Germinal center (tissue), 1 donor: ENCODE measurements around the gene C5orf22.
A peak's percentile ranks its signal among the peaks of the same experiment; 100 is the strongest.
"Not testable (repeated sequence)": the region's sequence is repeated elsewhere in the genome, so short reads cannot be mapped to it uniquely, and the experiment has no call there.

Experiments
- DNase-seq: peaks from one replicate; pipeline ENCODE4 v3.0.0; 2012; ENCODE audit warnings: mixed read lengths, low spot score

The C5orf22 gene

DNA sequence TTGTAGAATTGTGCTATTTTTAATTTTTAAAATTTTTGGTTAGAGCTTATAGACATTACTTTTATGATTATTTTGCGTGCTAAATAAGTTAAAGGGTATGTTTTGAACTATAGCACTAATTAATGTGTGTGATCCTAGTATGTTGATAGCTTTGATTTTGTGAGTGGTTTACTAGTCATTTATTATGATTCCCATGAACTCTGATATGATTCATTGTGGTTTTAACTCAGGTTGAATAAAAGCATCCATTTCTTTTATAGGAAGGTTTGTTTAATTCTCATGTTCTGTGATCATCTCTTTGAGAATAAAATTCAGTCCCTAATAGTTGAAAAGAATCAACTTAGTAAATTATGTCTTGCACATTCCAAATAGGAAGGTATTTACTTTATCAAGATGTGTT is 22.5 kb downstream of the C5orf22 start:
- no peak for DNase-seq

DNA sequence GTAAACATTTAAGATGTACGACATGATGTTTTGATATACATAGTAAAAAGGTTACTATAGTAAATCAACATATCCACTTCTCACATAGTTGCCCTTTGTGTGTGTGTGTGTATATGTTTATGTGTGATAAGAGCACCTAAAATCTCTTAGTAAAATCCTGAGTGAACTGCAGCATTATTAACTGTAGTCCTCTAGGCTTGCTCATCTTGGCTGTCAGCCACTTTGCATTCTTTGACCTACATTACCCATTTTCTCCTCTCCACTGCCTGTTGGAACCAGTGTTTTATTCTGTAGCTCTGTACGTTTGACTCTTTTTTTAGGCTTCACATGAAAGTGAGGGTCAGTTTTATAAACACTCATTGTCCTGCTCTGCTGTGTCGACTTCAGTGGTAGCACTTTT is 24.4 kb downstream of the C5orf22 start:
- DNase-seq, result no peak

- no peak for DNase-seq
Observed at GRCh38 chr5:31559942-31560341, 27.8 kb downstream of the C5orf22 start.

GRCh38 chr5:31561946-31562345 is 29.8 kb downstream of the C5orf22 start:
- DNase-seq, result no peak

DNA sequence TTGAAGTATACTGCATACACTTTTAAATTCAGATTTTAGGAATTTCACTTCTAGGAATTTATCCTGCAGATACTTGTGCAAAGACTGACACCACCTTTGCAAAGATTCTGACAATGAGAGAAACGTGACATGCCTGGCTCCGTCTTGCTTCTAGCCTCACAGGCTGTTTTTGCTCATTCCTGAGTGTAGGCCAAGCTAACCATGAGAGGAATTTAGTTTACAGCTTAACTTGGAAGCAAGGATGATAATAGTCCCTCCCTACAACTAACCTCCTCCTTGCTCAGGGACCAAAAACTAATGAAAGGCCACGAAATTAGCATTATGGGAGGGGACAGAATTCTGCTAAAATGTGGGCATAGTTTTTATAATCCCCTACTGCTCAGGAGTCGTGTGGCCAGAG is 31.1 kb downstream of the C5orf22 start:
- DNase-seq, result no peak

DNA sequence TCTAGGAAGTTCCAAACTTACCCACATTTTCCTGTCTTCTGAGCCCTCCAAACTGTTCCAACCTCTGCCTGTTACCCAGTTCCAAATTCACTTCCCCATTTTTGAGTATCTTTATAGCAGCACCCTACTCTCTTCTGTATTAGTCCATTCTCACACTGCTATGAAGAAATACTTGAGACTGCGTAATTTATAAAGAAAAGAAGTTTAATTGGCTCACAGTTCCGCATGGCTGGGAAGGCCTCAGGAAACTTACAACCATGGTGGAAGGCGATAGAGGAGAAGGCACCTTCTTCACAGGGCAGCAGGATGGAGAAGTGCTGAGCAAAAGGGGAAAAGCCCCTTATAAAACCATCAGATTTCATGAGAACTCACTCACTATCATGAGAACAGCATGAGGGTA is 34.3 kb downstream of the C5orf22 start:
- not testable (repeated sequence) for DNase-seq

- no peak for DNase-seq
Observed at GRCh38 chr5:31568302-31568835, 36.3 kb downstream of the C5orf22 start.

GRCh38 chr5:31569068-31569467 is 37.0 kb downstream of the C5orf22 start:
- no peak for DNase-seq

- DNase-seq, result peak; percentile 14
Observed at GRCh38 chr5:31573494-31574142, 41.5 kb downstream of the C5orf22 start.

- no peak for DNase-seq
Observed at GRCh38 chr5:31574772-31575171, 42.7 kb downstream of the C5orf22 start.

- no peak for DNase-seq
Observed at GRCh38 chr5:31577438-31577837, 45.3 kb downstream of the C5orf22 start.

DNA sequence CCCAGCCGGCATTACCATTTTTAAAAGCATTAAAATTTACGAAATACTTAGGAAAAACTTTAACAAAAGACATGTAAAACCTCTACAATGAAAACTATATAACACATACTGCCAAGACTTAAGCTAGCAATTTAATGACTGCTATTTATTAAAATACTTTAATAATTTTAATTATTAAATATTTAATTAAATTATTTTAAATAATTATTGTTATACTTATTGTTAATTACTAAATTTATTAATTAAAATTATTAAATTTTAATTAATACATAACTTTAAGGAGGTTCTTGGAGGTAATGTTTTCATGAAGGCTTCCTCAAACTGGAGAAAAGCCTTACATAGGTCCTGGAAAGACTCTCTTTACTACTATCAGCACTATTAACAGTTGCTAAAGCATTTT is 47.5 kb downstream of the C5orf22 start:
- no peak for DNase-seq

GRCh38 chr5:31581498-31582099 is 49.5 kb downstream of the C5orf22 start:
- DNase-seq, result no peak

GRCh38 chr5:31583129-31583528 is 51.0 kb downstream of the C5orf22 start:
- no peak for DNase-seq

- no peak for DNase-seq
Observed at GRCh38 chr5:31585166-31585894, 53.2 kb downstream of the C5orf22 start.

DNA sequence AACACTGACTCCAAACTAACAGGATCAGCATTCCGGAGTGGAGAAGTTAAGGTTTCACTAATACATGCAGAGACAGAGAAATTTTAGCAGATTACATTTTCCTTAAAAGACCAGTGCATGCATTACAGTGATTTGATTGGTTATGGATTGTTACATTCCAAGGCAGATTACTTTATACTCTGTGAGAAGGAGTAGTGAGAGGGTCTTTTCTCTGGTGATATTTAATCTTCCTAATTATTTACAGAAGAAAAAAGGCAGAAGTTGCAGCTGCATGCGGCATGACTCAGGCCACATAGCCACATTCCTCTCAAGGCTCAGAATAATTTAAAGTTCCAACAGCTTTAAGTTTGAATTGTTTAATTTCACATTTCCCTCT is 53.8 kb downstream of the C5orf22 start:
- no peak for DNase-seq

DNA sequence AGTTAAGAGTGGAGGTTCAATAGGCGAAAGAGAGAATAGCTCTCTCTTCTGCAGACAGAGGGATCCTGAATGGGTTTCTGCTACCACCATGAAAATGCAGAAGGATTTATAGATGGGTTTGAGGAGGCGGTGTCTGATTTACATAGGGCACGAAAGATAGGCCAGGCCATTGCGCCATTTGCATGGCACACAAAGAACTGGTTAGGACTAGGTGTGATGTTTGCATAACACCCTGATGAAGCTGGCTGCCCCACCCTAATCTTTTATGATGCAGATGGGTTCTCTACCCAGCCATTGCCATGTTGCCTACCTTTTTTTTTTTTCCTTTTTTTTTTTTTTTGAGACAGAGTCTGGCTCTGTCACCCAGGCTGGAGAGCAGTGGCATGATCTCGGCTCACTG is 55.4 kb downstream of the C5orf22 start:
- no peak for DNase-seq

DNA sequence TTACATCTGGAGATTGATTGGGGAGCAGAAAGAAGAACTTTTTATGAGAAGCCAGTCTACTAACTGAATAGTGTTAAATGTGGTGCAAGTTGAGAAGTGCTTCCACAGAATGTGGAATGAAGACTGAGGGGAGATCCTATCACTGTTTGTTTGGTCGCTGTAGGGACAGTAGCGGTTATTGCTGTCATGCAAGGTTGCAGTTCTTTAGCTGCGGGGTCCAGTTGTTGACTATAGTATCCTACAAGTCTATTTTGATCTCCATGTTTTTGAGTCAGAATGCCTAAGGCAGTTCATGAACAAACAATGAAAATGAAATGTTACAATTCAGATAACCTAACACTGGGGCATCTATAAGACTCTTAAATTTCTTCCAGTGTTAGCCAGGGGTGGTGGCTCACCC is 61.6 kb downstream of the C5orf22 start:
- no peak for DNase-seq

DNA sequence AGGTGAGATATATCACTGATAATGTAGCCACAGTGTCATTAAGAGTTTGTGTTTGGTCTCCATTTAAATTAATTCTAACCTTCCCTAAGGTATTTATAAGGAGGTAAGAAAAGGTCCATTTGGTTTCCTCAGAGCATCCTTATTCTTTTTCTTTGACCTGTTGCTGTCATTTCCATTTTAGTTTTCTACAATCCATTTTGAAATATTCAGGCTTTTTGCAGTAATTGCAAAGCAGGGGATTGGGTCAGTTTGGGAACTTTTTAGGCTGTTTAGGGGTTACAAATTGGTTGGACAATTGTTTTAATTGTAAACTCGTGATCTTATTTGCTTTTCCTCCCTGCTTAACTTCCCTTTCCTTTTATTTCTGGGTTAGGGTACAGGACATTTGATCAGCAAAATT is 64.3 kb downstream of the C5orf22 start:
- DNase-seq, result no peak

- DNase-seq, result no peak
Observed at GRCh38 chr5:31598640-31599611, 66.8 kb downstream of the C5orf22 start.

- not testable (repeated sequence) for DNase-seq
Observed at GRCh38 chr5:31602305-31602704, 70.2 kb downstream of the C5orf22 start.

DNA sequence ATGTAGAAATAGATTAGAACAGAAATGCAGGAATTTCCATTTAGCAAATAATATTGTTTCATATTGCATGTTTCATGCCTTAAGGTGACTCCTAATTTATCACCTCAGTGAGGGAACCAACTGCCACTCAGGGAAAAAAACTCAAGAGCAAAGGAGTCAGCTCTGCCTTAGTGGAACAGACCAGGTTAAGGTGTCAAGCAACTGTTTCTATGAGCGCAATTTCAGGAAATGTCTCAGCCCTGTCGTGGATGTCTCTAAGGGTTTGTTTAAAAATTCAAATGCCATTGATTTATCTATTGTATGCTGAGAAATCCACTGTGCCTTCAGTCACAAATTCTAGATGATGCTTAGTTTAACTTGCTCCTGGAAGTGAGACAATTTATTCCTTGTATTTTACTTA is 72.1 kb downstream of the C5orf22 start:
- no peak for DNase-seq
